NB4 (cell line): ENCODE results near the gene CPXM2.

Source experiments
- DNase-seq: peaks from one replicate; pipeline ENCODE4 v3.0.0; 2010; ENCODE audit warnings: low read depth
- H3K4me3 ChIP-seq: one replicate; pipeline ENCODE4 v1.5.1; 2011; ENCODE audit warnings: mild to moderate bottlenecking, low read depth, low read length, moderate library complexity
- CTCF ChIP-seq: IDR thresholded peaks from one replicate; pipeline ENCODE4 v1.5.1; 2012; ENCODE audit warnings: low read depth, low read length
- MAX ChIP-seq: IDR thresholded peaks from 2 replicates; pipeline ENCODE4 v1.6.1; 2011; ENCODE audit warnings: low read depth, low read length
- MYC ChIP-seq: IDR thresholded peaks from 2 replicates; pipeline ENCODE4 v1.6.1; 2011; ENCODE audit warnings: low read depth, low read length
- POLR2A ChIP-seq: IDR thresholded peaks from 2 replicates; pipeline ENCODE4 v1.6.1; 2011; ENCODE audit warnings: mild to moderate bottlenecking; ENCODE audit not compliant: insufficient read length; ENCODE audit errors: extremely low read depth

CPXM2 gene

GRCh38 chr10:123786306-123786705 lies 105.3 kb downstream of the CPXM2 start:
- no peak overlapping the region for H3K4me3 ChIP-seq
- TF ChIP-seq CTCF (no peak), MAX (no peak), MYC (no peak), POLR2A (no peak)
- DNase-seq = no peak

GRCh38 chr10:123784646-123785045 lies 107.0 kb downstream of the CPXM2 start:
- DNase-seq = no peak
- no peak overlapping the region for H3K4me3 ChIP-seq
- TF ChIP-seq POLR2A = no peak
- no peak for TF ChIP-seq CTCF
- no peak for TF ChIP-seq MYC

- no peak overlapping the region for H3K4me3 ChIP-seq
- no peak for DNase-seq
- no peak for TF ChIP-seq CTCF
- TF ChIP-seq MYC = no peak
- no peak for TF ChIP-seq POLR2A
- TF ChIP-seq MAX = no peak
Observed at GRCh38 chr10:123784216-123784615, 107.4 kb downstream of the CPXM2 start.

- no peak for TF ChIP-seq POLR2A
- no peak for TF ChIP-seq MAX
- TF ChIP-seq CTCF = no peak
- TF ChIP-seq MYC = no peak
- no peak for DNase-seq
- no peak overlapping the region for H3K4me3 ChIP-seq
Observed at GRCh38 chr10:123783296-123783695, 108.3 kb downstream of the CPXM2 start.

GRCh38 chr10:123782549-123782948 lies 109.1 kb downstream of the CPXM2 start:
- H3K4me3 ChIP-seq = no peak overlapping the region
- no peak for TF ChIP-seq MAX
- no peak for TF ChIP-seq CTCF
- no peak for TF ChIP-seq MYC
- no peak for TF ChIP-seq POLR2A
- DNase-seq = no peak

- no peak overlapping the region for H3K4me3 ChIP-seq
- DNase-seq = no peak
- no peak for TF ChIP-seq POLR2A
- TF ChIP-seq MYC = no peak
- no peak for TF ChIP-seq CTCF
- no peak for TF ChIP-seq MAX
Observed at GRCh38 chr10:123781956-123782500, 109.6 kb downstream of the CPXM2 start.
